Pancreas (tissue), 8 donors: ENCODE measurements around the gene TTC33. TPM values are rescaled to one million over a fixed set of nuclear protein-coding genes. Genes with fewer than 3 reads are reported as not detected.

ENCODE experiments used
- polyA plus RNA-seq, 2 donors: library from polyadenylated mRNA; stranded (reverse); fragments of 200-250 nt; gene quantifications; one replicate each; pipeline ENCODE4 v1.2.3, GENCODE V29; 2013
- total RNA-seq, 6 donors: library from RNA; stranded (reverse); fragmentation: NEBNext Ultra II Directional in 4 of 6; extraction: Animal tissue kit (Norgen Biotek cat#: 25700) in 4 of 6; gene quantifications; one replicate each; pipeline versions ENCODE4 v1.2.1 to v1.2.4, GENCODE V29; 2021 to 2023
- donor health status: healthy with polysubstance abuse.
- donor health status: DM: no; HTN: no; CAD: no; lungs with moderate emphysema.
- donor health status: DM: no; HTN: no; CAD: no.
- donor health status: Bipolar disorder and iron deficiency.
- donor health status: DM: yes; HTN: yes; CAD: no.
- donor health status: DM: no; HTN: no; CAD: no.
- donor health status: DM: no; HTN: no; CAD: no.
- donor health status: DM: yes; HTN: yes; CAD: no.

TTC33 gene
- total and polyA plus RNA-seq, 8 donors: 3.0 to 8.7 (median 5.5) TPM

Other genes with a start within 250 kb of the TTC33 start
- gene PTGER4, start 76.0 kb downstream of the TTC33 start, total RNA-seq: 10 to 100 TPM in 3 of 6 donors, 1 to 10 TPM in 3; 8.6 to 38.0 (median 13.3) TPM
- gene PTGER4, start 76.0 kb downstream of the TTC33 start, polyA plus RNA-seq: 10 to 100 TPM in 1 of 2 donors, 1 to 10 TPM in 1; 4.7 to 12.1 TPM
- gene PRKAA1, start 42.4 kb upstream of the TTC33 start, total RNA-seq: 10 to 100 TPM; 23.7 to 42.9 (median 31.6) TPM
- gene PRKAA1, start 42.4 kb upstream of the TTC33 start, polyA plus RNA-seq: 10 to 100 TPM; 17.5 to 30.9 TPM
- gene RPL37, start 79.3 kb upstream of the TTC33 start, total RNA-seq: 100 to 1,000 TPM; 544 to 898 (median 729) TPM
- gene RPL37, start 79.3 kb upstream of the TTC33 start, polyA plus RNA-seq: 1,000 to 10,000 TPM; 1,071 to 1,157 TPM
- 1 to 10 TPM; 1.7 to 8.0 (median 3.1) TPM for gene CARD6, start 85.4 kb upstream of the TTC33 start, total RNA-seq
- 1 to 10 TPM; 1.9 to 2.5 TPM for gene CARD6, start 85.4 kb upstream of the TTC33 start, polyA plus RNA-seq
- 100 to 1,000 TPM in 2 of 6 donors, 10 to 100 TPM in 4; 35.6 to 215 (median 72.4) TPM for gene C7, start 153.5 kb upstream of the TTC33 start, total RNA-seq
- gene C7, start 153.5 kb upstream of the TTC33 start, polyA plus RNA-seq: 10 to 100 TPM; 29.8 to 36.0 TPM